K562 (cell line): ENCODE results near the gene ANKMY1. TPM values are rescaled to one million over a fixed set of nuclear protein-coding genes. Genes with fewer than 3 reads are reported as not detected.

Experiments used
- ATAC-seq: fragments of 200-7000 bp; cut with Tn5 transposase; 3 replicates; pipeline ENCODE4 v1.9.1; 2020; ENCODE audit warnings: moderate library complexity
- BruUV-seq: library from RNA; stranded (reverse); fragments of 400-500 nt; replicated peaks from 2 replicates; lab custom pipeline; 2021; lab: Mats Ljungman, UMichigan
- CTCF ChIA-PET: fragments of 300-600 bp; formaldehyde crosslinking; extraction: SDS; loops from one replicate; lab custom pipeline; 2021; ENCODE audit warnings: low intra/inter-chr PET ratio; lab: Yijun Ruan, JAX
- POLR2A ChIA-PET: fragments of 300-600, 350-650 bp; sonication (Branson Sonifier 250); formaldehyde crosslinking; extraction: SDS; loops from one replicate; lab custom pipeline; 2021; ENCODE audit warnings: antibody characterized with exemption, inconsistent platforms; lab: Yijun Ruan, JAX
- DNase-seq, 4 experiments: peaks; one replicate each; pipeline versions ENCODE4 v3.0.0 to v3.0.0-alpha.2; 2011 to 2018; ENCODE audit warnings: low spot score in 3 of 4, mixed read lengths in 3 of 4; ENCODE audit errors: extremely low read depth in 1 of 4
- FAIRE-seq: peaks from 2 replicates; lab custom pipeline; 2011; peaks lifted over from hg19 to GRCh38; lab: Jason Lieb, UNC
- H2AFZ ChIP-seq: 2 replicates; pipeline ENCODE4 v1.6.0; 2011; ENCODE audit warnings: low read depth, low read length, control low read depth, inconsistent platforms
- H3K27ac ChIP-seq: fragments of 200-600 bp; 3 replicates; pipeline ENCODE4 v1.8.0; 2011; ENCODE audit warnings: low read depth, mild to moderate bottlenecking, control low read depth, inconsistent platforms, low read length, moderate library complexity, mixed read lengths; ENCODE audit errors: extremely low read depth
- H3K27me3 ChIP-seq, 2 experiments: fragments of 300-600 bp in 1 of 2; 2 replicates in 1 of 2; 3 replicates in 1 of 2; pipeline versions ENCODE4 v1.6.0 to v1.8.0; 2011; ENCODE audit warnings: inconsistent platforms in 2 of 2, low read length in 2 of 2, mild to moderate bottlenecking in 1 of 2, mixed read lengths in 1 of 2, moderate library complexity in 1 of 2; ENCODE audit not compliant: control insufficient read depth in 2 of 2, insufficient read depth in 2 of 2
- H3K36me3 ChIP-seq: fragments of 300-600 bp; 3 replicates; pipeline ENCODE4 v1.8.0; 2011; ENCODE audit warnings: mild to moderate bottlenecking, low read length, inconsistent platforms; ENCODE audit not compliant: control insufficient read depth, insufficient read depth
- H3K4me1 ChIP-seq, 2 experiments: fragments of 200-600 bp in 1 of 2; replicated peaks in 1 of 2; 2 replicates in 1 of 2; 3 replicates in 1 of 2; pipeline versions ENCODE4 v1.5.1 to v1.8.0; 2011; ENCODE audit warnings: inconsistent platforms in 2 of 2, low read length in 2 of 2, mild to moderate bottlenecking in 1 of 2, mixed read lengths in 1 of 2, moderate library complexity in 1 of 2; ENCODE audit not compliant: control insufficient read depth in 2 of 2, insufficient read depth in 2 of 2
- H3K4me2 ChIP-seq: 2 replicates; pipeline ENCODE4 v1.6.1; 2011; ENCODE audit warnings: low read length, control low read depth, inconsistent platforms, mixed read lengths; ENCODE audit not compliant: insufficient read depth
- H3K4me3 ChIP-seq: fragments of 200-600 bp; sonication (generic), shearing (Covaris generic); 2 replicates; pipeline ENCODE4 v1.5.1; 2016; ENCODE audit warnings: control low read depth, inconsistent platforms
- H3K79me2 ChIP-seq: fragments of 200-600 bp; 3 replicates; pipeline ENCODE4 v1.8.0; 2011; ENCODE audit warnings: low read length, inconsistent platforms; ENCODE audit not compliant: control insufficient read depth, insufficient read depth
- H3K9ac ChIP-seq, 2 experiments: 2 replicates each; pipeline versions ENCODE4 v1.6.0 to v1.6.1; 2011; ENCODE audit warnings: low read depth in 2 of 2, low read length in 2 of 2, control low read depth in 1 of 2, inconsistent platforms in 1 of 2, mild to moderate bottlenecking in 1 of 2, mixed read lengths in 1 of 2; ENCODE audit not compliant: insufficient read depth in 1 of 2
- H3K9me1 ChIP-seq: one replicate; pipeline ENCODE4 v1.6.0; 2011; ENCODE audit warnings: inconsistent platforms, mild to moderate bottlenecking, low read length, moderate library complexity; ENCODE audit not compliant: control insufficient read depth, insufficient read depth
- H3K9me3 ChIP-seq: replicated peaks from 2 replicates; pipeline ENCODE4 v1.5.1; 2011; ENCODE audit warnings: low read depth, low read length, inconsistent platforms; ENCODE audit not compliant: control insufficient read depth, insufficient read depth
- H4K20me1 ChIP-seq: replicated peaks from 2 replicates; pipeline ENCODE4 v1.6.1; 2011; ENCODE audit warnings: low read length, inconsistent platforms, mixed read lengths; ENCODE audit not compliant: control insufficient read depth, insufficient read depth
- BCLAF1 ChIP-seq, 2 experiments: fragments of 450-650 bp in 1 of 2; IDR thresholded peaks; 2 replicates each; pipeline ENCODE4 v1.6.1; 2011 to 2017; ENCODE audit warnings: low read depth in 2 of 2, antibody characterized with exemption in 1 of 2, borderline replicate concordance in 1 of 2, low read length in 1 of 2, mild to moderate bottlenecking in 1 of 2, mixed read lengths in 1 of 2; ENCODE audit not compliant: control insufficient read depth in 1 of 2
- BRD9 ChIP-seq: fragments of 450-650 bp; IDR thresholded peaks from 2 replicates; pipeline ENCODE4 v1.6.1; 2018; ENCODE audit warnings: low read depth; ENCODE audit not compliant: partially characterized antibody
- CCAR2 ChIP-seq: fragments of 200-400 bp; formaldehyde crosslinking; IDR thresholded peaks from 2 replicates; pipeline ENCODE4 v1.6.1; 2017; ENCODE audit warnings: mild to moderate bottlenecking, low read depth, low read length
- COPS2 ChIP-seq: fragments of 450-650 bp; conservative IDR thresholded peaks from 2 replicates; pipeline ENCODE4 v1.6.1; 2016; ENCODE audit warnings: mild to moderate bottlenecking, moderate library complexity
- FIP1L1 ChIP-seq: fragments of 200-400 bp; formaldehyde crosslinking; IDR thresholded peaks from 2 replicates; pipeline ENCODE4 v1.6.1; 2018; ENCODE audit warnings: mild to moderate bottlenecking, low read depth, low read length; ENCODE audit not compliant: poor library complexity, severe bottlenecking
- KLF10 ChIP-seq: fragments of 250-450 bp; sonication (Bioruptor Pico); IDR thresholded peaks from 2 replicates; pipeline ENCODE4 v1.6.1; 2021; ENCODE audit warnings: matching md5 sums
- NCOA4 ChIP-seq: fragments of 450-650 bp; IDR thresholded peaks from 2 replicates; pipeline ENCODE4 v1.6.1; 2018; ENCODE audit warnings: mild to moderate bottlenecking; ENCODE audit not compliant: partially characterized antibody
- UBTF ChIP-seq, 2 experiments: IDR thresholded peaks; 2 replicates each; pipeline ENCODE4 v1.6.1; 2012; ENCODE audit warnings: improper control_type of control experiment in 2 of 2, low read depth in 2 of 2, low read length in 2 of 2, borderline replicate concordance in 1 of 2
- ZNF764 ChIP-seq: fragments of 250-450 bp; sonication (Bioruptor Pico); IDR thresholded peaks from 2 replicates; pipeline ENCODE4 v1.4.0; 2020; ENCODE audit warnings: low read depth, mild to moderate bottlenecking, moderate library complexity
- WGBS: fragments of 100-300 bp; shearing (Covaris generic); methylation state at CpG from one replicate; pipeline ENCODE4 v1.1.6; 2016; ENCODE audit warnings: low coverage, mixed read lengths; ENCODE audit not compliant: insufficient coverage; ENCODE audit errors: missing lambda C conversion rate; 5-methylcytosine and 5-hydroxymethylcytosine counted together
- in situ Hi-C: fragments of 300-500 bp; cut with MboI; formaldehyde crosslinking; loops from 4 replicates; pipeline ENCODE4 v1.15.0; 2018; ENCODE audit warnings: inconsistent platforms, mixed read lengths
- intact Hi-C: fragments of 100-400 bp; cut with micrococcal nuclease; formaldehyde crosslinking; loops from 2 replicates; pipeline ENCODE4 v1.14.2; 2022
- polyA plus RNA-seq, 8 experiments: library from polyadenylated mRNA; depleted of rRNA in 4 of 8; stranded (reverse) in 5 of 8; unstranded in 3 of 8; fragments of >200 nt; fragmentation: Nextera tagmentation in 2 of 8; fragmentation: Illumina TruSeq in 1 of 8; extraction: Ambion mirVana in 2 of 8; extraction: Trizol in 1 of 8; gene quantifications; 2 replicates each; pipeline versions ENCODE4 v1.2.1 to v1.2.3, GENCODE V29; 2011 to 2014; ENCODE audit warnings: inconsistent platforms in 1 of 8, missing spikeins in 1 of 8
- total RNA-seq, 7 experiments: library from RNA; depleted of rRNA in 6 of 7; stranded (reverse); fragments of >200 nt in 6 of 7; fragmentation: Illumina TruSeq in 2 of 7; extraction: Trizol in 2 of 7; gene quantifications; 2 replicates each; pipeline versions ENCODE4 v1.2.1 to v1.2.3, GENCODE V29; 2011 to 2021; ENCODE audit warnings: low replicate concordance in 1 of 7

Gene ANKMY1
- total and polyA plus RNA-seq, 9 of the 15 experiments (the other 6 are each of a cell fraction or from before 2014, with no cell fraction given) = 0.75 to 15.1 (median 11.7) TPM

- in situ Hi-C loops = no loop called here
- no peaks in the 10 kb centered on the region for H3K79me2 ChIP-seq
- ChIA-PET POLR2A (no interaction called here), CTCF (no interaction called here)
- no peak for TF ChIP-seq FIP1L1
- no peak for TF ChIP-seq BCLAF1 (IDR thresholded peaks at IDR 0.05; ENCODE audit: borderline replicate concordance in 1 of 2, control insufficient read depth in 1 of 2, low read depth in 2 of 2, low read length in 1 of 2)
- no peak for TF ChIP-seq COPS2
- no peak for TF ChIP-seq NCOA4
- TF ChIP-seq BRD9 = no peak
- TF ChIP-seq ZNF764 (CRISPR knock-in tag) = no peak
- TF ChIP-seq CCAR2 = no peak
- no peak for TF ChIP-seq UBTF (IDR thresholded peaks at IDR 0.05; ENCODE audit: borderline replicate concordance in 1 of 2, low read depth in 2 of 2, low read length in 2 of 2)
- TF ChIP-seq KLF10 (CRISPR knock-in tag) = no peak
- no peak for FAIRE-seq
- DNase-seq = no peak
- H2AFZ ChIP-seq = no peak overlapping the region
- peaks cover 0 to 86% of the 10 kb centered on the region in 2 experiments; a peak in 3 of 5 replicates for H3K27me3 ChIP-seq
- intact Hi-C loops = no loop called here
- H3K9me1 ChIP-seq = no peaks in the 10 kb centered on the region
- H4K20me1 ChIP-seq = no peaks in the 10 kb centered on the region; the same call in none of the 2 replicates
- no peaks in the 10 kb centered on the region for H3K36me3 ChIP-seq
- H3K4me2 ChIP-seq = no peak overlapping the region
- BruUV-seq = no TSS peak
- ATAC-seq = no peak
- H3K9me3 ChIP-seq = no peaks in the 10 kb centered on the region
- H3K27ac ChIP-seq = no peak overlapping the region
- no peak overlapping the region for H3K4me3 ChIP-seq
- WGBS = 0% methylated on average over 14 of the region's 22 CpGs
- H3K4me1 ChIP-seq = peaks cover 0 to 29% of the 10 kb centered on the region in 2 experiments; a peak in 2 of 5 replicates
- H3K9ac ChIP-seq = no peak overlapping the region
Measured at GRCh38 chr2:240447331-240447730, 110.5 kb downstream of the ANKMY1 start.
